Stimulated activated CD4-positive, alpha-beta T cell treated with anti-CD3 and anti-CD28 coated beads, TNF-alpha, amount 100 ng/mL, for 4 hours (primary cell): ENCODE results near the gene CD300LF.

Experiments
- DNase-seq, 3 experiments: peaks; one replicate each; pipeline ENCODE4 v3.0.0-alpha.2; 2020; ENCODE audit warnings: low read depth in 3 of 3

CD300LF gene

GRCh38 chr17:74686761-74687160 is 26.0 kb downstream of the CD300LF start:
- no peak for DNase-seq

DNA sequence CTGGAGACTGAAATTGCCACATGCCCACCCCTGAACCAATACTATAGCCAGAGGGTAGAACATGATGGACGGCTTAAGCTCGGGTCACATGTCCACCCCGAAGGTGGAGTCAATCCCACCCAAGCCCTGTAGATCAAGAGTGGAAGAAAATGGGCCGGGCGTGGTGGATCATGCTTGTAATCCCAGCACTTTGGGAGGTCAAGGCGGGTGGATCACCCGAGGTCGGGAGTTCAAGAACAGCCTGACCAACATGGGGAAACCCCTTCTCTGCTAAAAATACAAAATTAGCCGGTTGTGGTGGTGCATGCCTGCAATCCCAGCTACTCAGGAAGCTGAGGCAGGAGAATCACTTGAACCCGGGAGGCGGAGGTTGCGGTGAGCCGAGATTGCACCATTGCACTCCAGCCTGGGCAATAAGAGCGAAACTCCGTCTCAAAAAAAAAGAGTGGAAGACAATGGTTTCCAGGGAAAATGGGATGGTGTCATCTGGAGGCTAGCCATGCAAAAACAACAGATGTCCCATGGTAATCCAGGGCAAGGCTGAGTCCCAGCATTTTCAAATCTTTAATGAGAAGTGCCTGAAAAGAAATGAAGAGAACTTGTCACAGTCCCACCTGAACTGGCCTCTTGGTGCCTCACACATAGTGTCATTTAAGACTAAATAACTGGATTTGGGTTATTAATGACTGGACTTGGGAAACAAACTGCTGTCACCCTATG is 30.1 kb downstream of the CD300LF start:
- DNase-seq = no peak

- no peak for DNase-seq
Observed at GRCh38 chr17:74682028-74682427, 30.7 kb downstream of the CD300LF start.

- DNase-seq = no peak
Observed at GRCh38 chr17:74680941-74681340, 31.8 kb downstream of the CD300LF start.

- no peak for DNase-seq
Observed at GRCh38 chr17:74680213-74680612, 32.5 kb downstream of the CD300LF start.

- no peak for DNase-seq
Observed at GRCh38 chr17:74679374-74679773, 33.3 kb downstream of the CD300LF start.

DNA sequence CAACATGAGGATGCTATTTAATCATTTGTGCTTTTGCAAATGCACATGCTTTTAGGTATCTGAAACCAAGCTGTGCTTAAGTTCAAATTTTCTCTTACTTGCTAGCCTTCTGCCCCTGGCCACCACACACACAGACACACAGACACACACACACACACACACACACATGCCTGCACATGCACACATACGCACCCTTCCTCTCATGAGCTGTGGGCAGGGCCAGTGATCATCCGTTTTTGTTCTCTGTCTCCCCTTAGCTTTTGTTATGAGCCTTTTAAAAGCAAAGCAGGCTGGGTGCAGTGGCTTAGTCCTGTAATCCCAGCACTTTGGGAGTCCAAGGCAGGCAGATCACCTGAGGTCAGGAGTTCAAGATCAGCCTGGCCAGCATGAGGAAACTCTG is 34.2 kb downstream of the CD300LF start:
- DNase-seq = no peak

GRCh38 chr17:74677558-74678466 is 34.9 kb downstream of the CD300LF start:
- DNase-seq = no peak

GRCh38 chr17:74671031-74671771 is 41.5 kb downstream of the CD300LF start:
- peak; percentile 21 to 50 (median 44) for DNase-seq

GRCh38 chr17:74670329-74670728 is 42.4 kb downstream of the CD300LF start:
- DNase-seq = no peak

DNA sequence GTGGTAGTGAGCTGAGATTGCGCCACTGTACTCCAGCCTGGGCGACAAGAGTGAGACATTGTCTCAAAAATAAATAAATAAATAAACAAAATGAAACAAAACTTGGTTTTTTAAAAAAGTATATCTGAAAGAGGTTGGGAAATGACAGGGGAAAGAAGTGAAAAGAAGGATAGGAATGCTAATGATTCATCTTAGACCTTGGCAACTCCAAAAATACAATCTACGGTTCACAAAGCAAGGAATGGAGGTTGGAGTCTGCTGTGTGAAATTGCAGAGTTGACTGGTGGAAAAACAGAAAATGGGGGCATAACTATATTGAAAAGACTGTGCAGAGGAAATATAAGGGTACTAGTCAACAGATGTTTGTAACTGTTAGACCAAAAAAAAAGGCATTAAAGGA is 49.2 kb downstream of the CD300LF start:
- no peak for DNase-seq

- no peak for DNase-seq
Observed at GRCh38 chr17:74659889-74660288, 52.8 kb downstream of the CD300LF start.

DNA sequence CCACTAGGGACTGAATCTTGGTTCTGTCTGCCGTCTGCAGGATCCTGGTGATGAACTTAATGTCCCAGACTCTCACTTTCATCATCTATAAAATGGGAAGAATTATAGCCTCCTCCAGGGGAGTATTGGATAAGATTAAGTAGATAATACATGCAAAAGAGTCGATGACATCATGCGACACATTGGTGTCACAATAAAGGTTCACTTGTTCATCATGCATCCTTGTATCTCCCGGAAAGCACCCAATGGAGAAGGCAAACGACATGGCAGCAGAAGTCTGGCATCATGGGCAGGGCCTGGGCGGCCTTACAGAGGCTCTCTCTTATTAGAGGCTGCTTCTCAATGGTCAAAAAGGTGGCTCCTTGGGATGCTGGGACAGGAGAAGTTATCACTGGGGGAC is 54.1 kb downstream of the CD300LF start:
- no peak for DNase-seq

DNA sequence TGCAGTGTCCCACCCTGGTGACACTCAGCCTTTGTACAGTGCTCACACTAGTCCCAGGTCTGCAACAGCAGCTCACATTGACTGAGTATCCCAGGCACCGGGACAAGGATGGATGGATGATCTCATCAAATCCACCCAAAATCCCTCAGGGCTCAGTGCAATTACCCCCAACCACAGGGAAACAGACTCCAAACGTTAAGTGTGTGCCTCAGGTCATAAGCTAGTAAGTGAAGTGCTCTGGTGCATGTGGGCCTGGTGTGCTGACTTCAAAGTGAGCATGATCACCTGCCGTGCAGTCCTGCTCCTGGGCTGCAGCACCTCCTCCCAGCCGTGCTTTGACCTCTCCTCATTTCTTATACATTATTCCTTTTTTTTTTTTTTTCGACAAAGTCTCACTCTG is 58.0 kb downstream of the CD300LF start:
- DNase-seq = no peak

- no peak for DNase-seq
Observed at GRCh38 chr17:74652020-74652419, 60.7 kb downstream of the CD300LF start.

- no peak for DNase-seq
Observed at GRCh38 chr17:74649909-74650308, 62.8 kb downstream of the CD300LF start.

DNA sequence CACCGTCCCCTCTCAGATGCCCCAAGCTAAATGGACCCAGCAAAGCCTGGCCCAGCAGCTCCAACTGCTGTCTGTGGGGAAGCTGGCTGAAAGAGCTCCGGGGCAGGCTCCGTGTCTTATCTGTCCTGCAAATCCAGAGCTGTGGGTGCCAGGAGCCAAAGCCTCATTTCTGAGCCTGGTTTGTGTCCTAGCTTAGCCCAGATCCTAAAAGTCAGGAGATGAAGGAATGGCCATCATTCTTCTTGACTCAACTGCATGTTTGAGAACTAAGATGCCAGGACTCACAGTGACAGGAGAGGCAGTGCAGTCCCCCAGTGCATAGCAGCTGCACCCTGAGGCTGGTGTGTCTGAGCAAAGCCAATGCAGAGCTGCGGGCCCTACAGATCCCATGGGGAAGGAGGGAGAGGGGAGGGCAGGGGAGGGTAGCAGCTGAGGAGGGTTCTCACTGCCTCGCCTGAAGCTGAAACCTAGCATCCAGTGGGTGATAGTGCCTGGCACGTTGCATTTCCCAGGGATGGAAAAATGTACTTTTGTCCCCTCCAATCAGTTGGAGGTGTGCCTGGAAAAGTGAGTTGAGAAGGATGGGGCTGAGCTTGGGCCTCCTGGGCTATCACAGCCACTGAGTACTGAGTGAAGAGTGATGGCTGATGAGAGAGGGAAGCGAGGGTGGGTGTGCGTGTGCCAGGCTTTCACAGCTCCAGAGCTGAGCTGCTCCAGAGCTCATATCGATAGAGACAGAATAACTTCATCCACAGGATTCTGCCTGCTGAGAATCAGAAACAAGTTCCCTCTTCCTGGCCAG is 64.7 kb downstream of the CD300LF start:
- DNase-seq = no peak

DNA sequence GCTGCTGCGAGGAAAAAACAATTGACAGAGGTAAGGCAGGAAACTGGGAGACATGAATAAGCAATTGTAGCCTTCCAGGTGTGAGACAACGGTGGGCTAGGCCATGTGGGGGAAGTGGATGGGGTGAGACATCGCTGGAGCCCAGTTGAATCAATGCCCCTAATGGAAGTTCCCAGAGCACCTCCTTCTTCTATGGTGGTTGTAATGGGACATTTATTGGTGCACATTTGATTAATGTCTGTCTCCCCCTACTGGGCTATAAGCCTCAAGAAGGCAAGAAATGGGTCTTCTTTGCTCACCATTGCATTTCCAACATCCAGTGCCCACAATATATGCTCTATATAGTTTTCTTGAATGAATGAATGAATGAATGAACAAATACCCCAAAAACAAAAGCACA is 66.5 kb downstream of the CD300LF start:
- DNase-seq = no peak

DNA sequence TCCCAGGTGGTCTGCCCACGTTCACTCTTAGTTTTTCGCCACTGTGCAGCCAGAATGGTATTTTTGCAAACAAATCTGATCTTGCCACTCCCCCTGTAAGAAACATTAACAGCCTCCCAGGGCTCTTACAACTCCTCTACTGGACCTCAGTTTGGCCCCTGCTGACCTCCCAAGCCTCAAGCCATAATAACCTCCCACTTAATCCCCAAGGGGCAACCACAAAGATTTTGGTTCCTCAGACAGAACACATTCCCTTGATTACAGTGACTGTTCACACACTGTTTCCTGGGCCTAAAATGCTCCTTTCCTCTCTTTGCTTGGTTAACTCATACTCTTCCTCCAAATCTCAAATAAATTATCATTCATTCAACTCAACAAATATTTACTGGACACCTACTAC is 67.7 kb downstream of the CD300LF start:
- DNase-seq = no peak

- DNase-seq = no peak
Observed at GRCh38 chr17:74644419-74644818, 68.3 kb downstream of the CD300LF start.
